IPS-15b (cell line): ENCODE measurements around the gene KCNQ1OT1.
"Not testable (repeated sequence)": the region's sequence is repeated elsewhere in the genome, so short reads cannot be mapped to it uniquely, and the experiment has no call there.

ENCODE experiments used
- H3K27me3 ChIP-seq: one replicate; pipeline ENCODE4 v1.6.1; 2013; ENCODE audit warnings: low read length; ENCODE audit not compliant: control insufficient read depth, insufficient read depth
- H3K36me3 ChIP-seq: one replicate; pipeline ENCODE4 v1.6.1; 2013; ENCODE audit warnings: low read length; ENCODE audit not compliant: control insufficient read depth, insufficient read depth
- H3K4me1 ChIP-seq: one replicate; pipeline ENCODE4 v1.6.1; 2013; ENCODE audit warnings: mild to moderate bottlenecking, low read length; ENCODE audit not compliant: control insufficient read depth, insufficient read depth
- H3K4me3 ChIP-seq: one replicate; pipeline ENCODE4 v1.5.1; 2013; ENCODE audit warnings: low read depth, low read length
- H3K9ac ChIP-seq: one replicate; pipeline ENCODE4 v1.6.1; 2013; ENCODE audit warnings: low read depth, mild to moderate bottlenecking, low read length
- H3K9me3 ChIP-seq: one replicate; pipeline ENCODE4 v1.6.1; 2013; ENCODE audit warnings: mild to moderate bottlenecking, low read length; ENCODE audit not compliant: control insufficient read depth, insufficient read depth

Gene KCNQ1OT1

DNA sequence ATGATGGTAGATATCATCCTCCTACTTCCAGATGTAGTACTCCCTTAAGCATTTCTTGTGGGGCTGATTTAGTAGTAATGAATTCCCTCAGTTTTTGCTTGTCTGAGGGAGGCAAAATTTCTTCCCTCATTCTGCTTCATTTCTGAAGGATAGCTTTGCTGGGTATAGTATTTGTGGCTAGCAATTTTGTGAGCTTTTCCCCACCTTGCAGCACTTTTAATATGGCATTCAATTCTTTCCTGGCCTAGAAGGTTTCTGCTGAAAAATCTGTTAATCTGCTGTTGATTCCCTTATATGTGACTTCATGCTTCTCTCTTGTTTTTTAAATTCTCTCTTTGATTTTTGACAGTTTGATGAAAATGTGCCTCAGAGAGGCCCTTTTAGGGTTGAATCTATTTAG lies 50.4 kb downstream of the KCNQ1OT1 start:
- H3K9ac ChIP-seq, result no peak overlapping the region
- H3K36me3 ChIP-seq, result peaks cover 3% of the 10 kb centered on the region
- H3K4me1 ChIP-seq, result no peaks in the 10 kb centered on the region
- peaks cover 67% of the 10 kb centered on the region for H3K27me3 ChIP-seq
- peaks cover 52% of the 10 kb centered on the region for H3K9me3 ChIP-seq
- no peak overlapping the region for H3K4me3 ChIP-seq

GRCh38 chr11:2647953-2648352 lies 51.8 kb downstream of the KCNQ1OT1 start:
- Histone ChIP-seq H3K9ac (no peak overlapping the region), H3K4me3 (no peak overlapping the region), H3K9me3 (peaks cover 53% of the 10 kb centered on the region), H3K36me3 (no peaks in the 10 kb centered on the region), H3K4me1 (no peaks in the 10 kb centered on the region), H3K27me3 (peaks cover 64% of the 10 kb centered on the region)

- no peaks in the 10 kb centered on the region for H3K4me1 ChIP-seq
- H3K9me3 ChIP-seq, result peaks cover 48% of the 10 kb centered on the region
- H3K4me3 ChIP-seq, result no peak overlapping the region
- H3K9ac ChIP-seq, result no peak overlapping the region
- H3K27me3 ChIP-seq, result peaks cover 56% of the 10 kb centered on the region
- no peaks in the 10 kb centered on the region for H3K36me3 ChIP-seq
Observed at GRCh38 chr11:2647167-2647566, 52.6 kb downstream of the KCNQ1OT1 start.

GRCh38 chr11:2645779-2646118 lies 54.0 kb downstream of the KCNQ1OT1 start:
- Histone ChIP-seq H3K27me3 (peaks cover 59% of the 10 kb centered on the region), H3K4me3 (no peak overlapping the region), H3K4me1 (no peaks in the 10 kb centered on the region), H3K9me3 (peaks cover 52% of the 10 kb centered on the region), H3K9ac (no peak overlapping the region), H3K36me3 (no peaks in the 10 kb centered on the region)

- peaks cover 57% of the 10 kb centered on the region for H3K9me3 ChIP-seq
Observed at GRCh38 chr11:2644844-2645778, 54.7 kb downstream of the KCNQ1OT1 start.

DNA sequence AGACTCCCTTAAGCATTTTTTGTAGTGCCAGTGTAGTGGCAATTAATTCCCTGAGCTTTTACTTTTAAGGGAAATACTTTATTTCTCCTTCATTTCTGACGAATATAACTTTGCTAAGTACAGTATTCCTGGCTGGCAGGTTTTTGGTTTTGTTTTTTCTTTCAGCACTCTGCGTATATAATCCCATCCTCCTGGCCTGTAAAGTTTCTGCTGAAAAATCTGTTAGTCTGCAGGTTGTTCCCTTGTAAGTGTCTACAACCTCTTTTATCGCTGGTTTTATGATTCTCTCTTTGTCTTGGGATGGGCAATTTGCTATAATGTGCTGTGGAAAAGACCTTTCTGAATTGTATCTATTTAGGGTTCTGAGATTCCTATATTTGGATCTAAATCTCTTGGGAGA lies 56.0 kb downstream of the KCNQ1OT1 start:
- peaks cover 46% of the 10 kb centered on the region for H3K27me3 ChIP-seq
- no peaks in the 10 kb centered on the region for H3K4me1 ChIP-seq
- peaks cover 50% of the 10 kb centered on the region for H3K9me3 ChIP-seq
- H3K36me3 ChIP-seq, result no peaks in the 10 kb centered on the region
- H3K4me3 ChIP-seq, result no peak overlapping the region
- H3K9ac ChIP-seq, result no peak overlapping the region

More at GRCh38 chr11:2644844-2645778, 54.7 kb downstream of the KCNQ1OT1 start:
- Histone ChIP-seq H3K4me3 (no peak overlapping the region), H3K9ac (no peak overlapping the region), H3K4me1 (no peaks in the 10 kb centered on the region), H3K36me3 (no peaks in the 10 kb centered on the region), H3K27me3 (peaks cover 53% of the 10 kb centered on the region)

DNA sequence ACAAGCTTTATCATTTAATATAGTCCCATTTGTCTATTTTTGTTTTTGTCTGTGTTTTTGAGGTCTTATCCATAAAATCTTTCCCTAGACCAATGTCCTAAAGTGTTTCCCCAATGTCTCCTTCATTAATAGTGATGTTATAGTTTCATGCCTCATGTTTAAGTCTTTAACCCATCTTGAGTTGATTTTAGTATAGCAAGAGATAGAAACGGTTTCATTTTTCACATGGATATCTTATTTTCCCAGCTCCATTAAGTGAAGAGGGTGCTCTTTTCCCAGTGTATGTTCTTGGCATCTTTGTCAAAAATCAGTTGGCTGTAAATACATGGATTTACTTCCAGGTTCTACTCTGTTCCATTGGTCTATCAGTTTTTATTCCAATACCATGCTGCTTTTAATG lies 58.2 kb downstream of the KCNQ1OT1 start:
- no peaks in the 10 kb centered on the region for H3K36me3 ChIP-seq
- peaks cover 42% of the 10 kb centered on the region for H3K9me3 ChIP-seq
- H3K27me3 ChIP-seq, result peaks cover 33% of the 10 kb centered on the region
- no peak overlapping the region for H3K9ac ChIP-seq
- no peaks in the 10 kb centered on the region for H3K4me1 ChIP-seq
- H3K4me3 ChIP-seq, result no peak overlapping the region

GRCh38 chr11:2639763-2640162 lies 60.0 kb downstream of the KCNQ1OT1 start:
- Histone ChIP-seq H3K9me3 (peaks cover 28% of the 10 kb centered on the region), H3K27me3 (peaks cover 23% of the 10 kb centered on the region)
- not testable (repeated sequence) for H3K4me1 ChIP-seq, H3K9ac ChIP-seq, H3K36me3 ChIP-seq, H3K4me3 ChIP-seq

- Histone ChIP-seq H3K9me3 (peaks cover 6% of the 10 kb centered on the region), H3K9ac (no peak overlapping the region)
Observed at GRCh38 chr11:2631161-2631560, 68.6 kb downstream of the KCNQ1OT1 start.

DNA sequence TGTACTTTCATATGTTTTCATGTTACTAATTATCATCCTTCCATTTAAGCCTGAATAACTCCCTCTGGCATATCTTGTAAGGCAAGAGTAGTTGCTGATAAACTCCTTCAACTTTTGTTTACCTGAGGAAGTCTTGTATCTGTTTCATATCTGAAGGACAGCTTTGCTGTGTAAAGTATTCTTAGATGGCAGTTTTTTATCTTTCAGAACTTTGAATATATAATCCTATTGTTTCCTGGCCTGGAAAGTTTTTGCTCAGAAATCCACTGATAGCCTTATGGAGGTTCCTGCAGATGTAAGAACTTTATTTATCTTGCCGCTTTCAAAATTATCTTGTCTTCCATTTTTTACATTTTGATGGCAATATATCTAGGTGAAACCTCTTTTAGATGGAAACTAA lies 69.1 kb downstream of the KCNQ1OT1 start:
- Histone ChIP-seq H3K4me1 (no peaks in the 10 kb centered on the region), H3K9me3 (peaks cover 6% of the 10 kb centered on the region), H3K27me3 (peaks cover 49% of the 10 kb centered on the region), H3K36me3 (no peaks in the 10 kb centered on the region), H3K9ac (no peak overlapping the region), H3K4me3 (no peak overlapping the region)

More at GRCh38 chr11:2631161-2631560, 68.6 kb downstream of the KCNQ1OT1 start:
- Histone ChIP-seq H3K27me3 (peaks cover 47% of the 10 kb centered on the region), H3K4me1 (no peaks in the 10 kb centered on the region), H3K36me3 (no peaks in the 10 kb centered on the region), H3K4me3 (no peak overlapping the region)

GRCh38 chr11:2625183-2625582 lies 74.6 kb downstream of the KCNQ1OT1 start:
- H3K4me1 ChIP-seq, result no peaks in the 10 kb centered on the region
- no peak overlapping the region for H3K4me3 ChIP-seq
- no peaks in the 10 kb centered on the region for H3K36me3 ChIP-seq
- peaks cover 6% of the 10 kb centered on the region for H3K9me3 ChIP-seq
- H3K9ac ChIP-seq, result no peak overlapping the region
- H3K27me3 ChIP-seq, result peaks cover 80% of the 10 kb centered on the region

GRCh38 chr11:2621894-2622293 lies 77.9 kb downstream of the KCNQ1OT1 start:
- Histone ChIP-seq H3K9me3 (peaks cover 2% of the 10 kb centered on the region), H3K36me3 (no peaks in the 10 kb centered on the region), H3K9ac (no peak overlapping the region), H3K4me3 (no peak overlapping the region), H3K27me3 (peaks cover 76% of the 10 kb centered on the region), H3K4me1 (no peaks in the 10 kb centered on the region)
